ENCODE measurements around the gene RPA1.

Gene RPA1

DNA sequence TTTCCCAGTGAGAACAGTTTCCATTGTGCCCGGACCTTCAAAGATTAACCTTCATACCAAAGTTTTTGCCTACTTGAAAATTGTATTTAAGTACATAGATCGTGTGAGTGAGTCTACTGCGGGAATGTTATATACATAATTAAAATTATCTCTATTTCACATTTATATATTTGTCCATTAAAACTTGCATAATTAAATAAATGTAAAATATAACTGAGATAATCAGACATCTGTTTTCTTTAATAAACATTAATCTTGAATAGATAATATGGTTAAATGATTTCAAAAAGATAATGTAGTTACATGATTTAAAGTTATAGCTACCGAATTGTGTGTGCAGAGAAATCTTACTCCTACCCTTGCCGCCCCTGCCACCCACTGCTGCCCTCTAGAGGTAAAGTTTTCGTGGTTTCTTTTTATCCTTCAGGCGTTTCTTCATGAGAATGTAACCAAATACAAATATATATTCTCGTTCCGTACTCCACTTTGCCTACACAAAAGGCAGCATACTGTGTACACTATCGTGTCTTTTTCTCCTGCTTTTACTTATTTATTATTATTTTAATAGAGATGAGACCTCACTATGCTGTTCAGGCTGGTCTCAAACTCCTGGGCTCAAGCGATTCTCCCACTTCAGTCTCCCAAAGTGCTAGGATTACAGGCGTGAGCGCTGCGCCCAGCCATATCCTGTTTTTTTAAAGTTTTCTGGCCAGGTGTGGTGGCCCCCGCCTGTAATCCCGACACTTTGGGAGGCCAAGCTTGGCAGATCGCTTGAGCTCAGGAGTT, 35.6 kb downstream of the RPA1 start:
- Histone ChIP-seq H3K4me1 (ENCODE audit: control insufficient read depth, insufficient read depth, low read length) (no peaks in the 10 kb centered on the region), H3K4me2 (ENCODE audit: low read length) (no peak overlapping the region), H3K4me3 (ENCODE audit: low read length) (no peak overlapping the region), H3K9me3 (replicated peaks; ENCODE audit: low read length) (no peaks in the 10 kb centered on the region), H3K36me3 (ENCODE audit: insufficient read depth, low read length) (no peaks in the 10 kb centered on the region), H3K27me3 (ENCODE audit: control insufficient read depth, insufficient read depth, low read length) (no peaks in the 10 kb centered on the region), H3K9ac (ENCODE audit: low read depth, low read length) (no peak overlapping the region)

DNA sequence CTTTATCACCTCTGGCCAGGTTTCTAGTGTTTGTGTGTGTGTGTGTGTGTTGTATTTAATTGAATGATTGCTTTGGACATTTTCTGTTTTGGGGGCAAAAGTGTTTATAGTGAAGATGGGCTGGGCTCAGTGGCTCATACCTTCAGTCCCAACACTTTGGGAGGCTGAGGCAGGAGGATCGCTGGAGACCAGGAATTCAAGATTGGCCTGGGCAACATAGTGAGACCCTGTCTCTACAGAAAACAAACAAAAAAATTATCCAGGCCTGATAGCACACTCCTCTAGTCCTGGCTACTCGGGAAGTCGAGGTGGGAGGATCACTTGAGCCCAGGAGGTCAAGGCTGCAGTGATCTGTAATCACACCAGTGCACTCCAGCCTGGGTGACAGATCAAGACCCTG, 37.5 kb downstream of the RPA1 start:
- Histone ChIP-seq H3K9ac (ENCODE audit: low read depth, low read length) (no peak overlapping the region), H3K36me3 (ENCODE audit: insufficient read depth, low read length) (peaks cover 8% of the 10 kb centered on the region), H3K4me1 (ENCODE audit: control insufficient read depth, insufficient read depth, low read length) (no peaks in the 10 kb centered on the region)

DNA sequence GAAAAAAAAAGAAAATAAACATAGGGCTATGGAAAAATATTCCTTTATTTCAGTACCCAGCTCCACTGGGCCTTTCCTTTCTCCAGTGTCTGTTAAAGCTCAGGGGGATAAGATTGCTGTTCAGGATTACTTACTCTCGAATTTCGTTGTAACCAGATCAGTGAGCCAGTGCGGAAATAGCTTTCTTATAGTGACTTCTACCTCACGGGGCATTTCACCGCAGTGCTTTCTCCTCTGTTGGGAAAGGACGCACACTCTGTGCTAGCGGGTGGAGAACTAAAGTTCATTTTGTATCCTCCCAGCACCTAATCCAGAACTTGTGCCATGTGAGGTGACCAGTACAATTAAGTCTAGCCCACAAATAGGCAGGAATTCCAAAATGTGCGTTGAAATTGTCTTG, 38.3 kb downstream of the RPA1 start:
- Histone ChIP-seq H3K4me2 (ENCODE audit: low read length) (no peak overlapping the region), H3K9me3 (replicated peaks; ENCODE audit: low read length) (no peaks in the 10 kb centered on the region), H3K36me3 (ENCODE audit: insufficient read depth, low read length) (peaks cover 13% of the 10 kb centered on the region), H3K4me1 (ENCODE audit: control insufficient read depth, insufficient read depth, low read length) (no peaks in the 10 kb centered on the region), H3K4me3 (ENCODE audit: low read length) (no peak overlapping the region), H3K9ac (ENCODE audit: low read depth, low read length) (no peak overlapping the region), H3K27me3 (ENCODE audit: control insufficient read depth, insufficient read depth, low read length) (no peaks in the 10 kb centered on the region)

More for the DNA sequence above, 37.5 kb downstream of the RPA1 start:
- Histone ChIP-seq H3K4me3 (ENCODE audit: low read length) (no peak overlapping the region), H3K27me3 (ENCODE audit: control insufficient read depth, insufficient read depth, low read length) (no peaks in the 10 kb centered on the region), H3K4me2 (ENCODE audit: low read length) (no peak overlapping the region), H3K9me3 (replicated peaks; ENCODE audit: low read length) (no peaks in the 10 kb centered on the region)

DNA sequence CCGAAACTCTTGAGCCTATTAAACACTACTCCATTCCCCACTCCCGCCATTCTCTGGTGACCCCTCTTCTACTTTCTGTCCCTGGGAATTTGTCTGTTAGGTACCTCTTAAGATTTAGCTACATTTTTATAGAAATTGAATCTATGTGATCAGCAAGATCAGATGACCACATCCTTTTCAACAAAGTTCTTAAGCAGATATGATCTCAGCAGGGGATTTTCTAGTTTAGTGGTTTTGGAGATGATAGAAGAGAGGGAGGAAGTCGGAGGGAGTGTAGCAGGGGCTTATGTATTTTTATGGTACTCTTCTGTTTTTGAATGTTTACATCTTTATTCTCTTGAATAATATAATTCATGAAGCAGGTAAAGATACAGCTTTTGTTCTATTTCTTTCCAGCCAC, 40.8 kb downstream of the RPA1 start:
- Histone ChIP-seq H3K9ac (ENCODE audit: low read depth, low read length) (no peak overlapping the region), H3K9me3 (replicated peaks; ENCODE audit: low read length) (no peaks in the 10 kb centered on the region), H3K4me2 (ENCODE audit: low read length) (no peak overlapping the region), H3K4me3 (ENCODE audit: low read length) (no peak overlapping the region), H3K4me1 (ENCODE audit: control insufficient read depth, insufficient read depth, low read length) (no peaks in the 10 kb centered on the region), H3K36me3 (ENCODE audit: insufficient read depth, low read length) (peaks cover 24% of the 10 kb centered on the region), H3K27me3 (ENCODE audit: control insufficient read depth, insufficient read depth, low read length) (no peaks in the 10 kb centered on the region)

DNA sequence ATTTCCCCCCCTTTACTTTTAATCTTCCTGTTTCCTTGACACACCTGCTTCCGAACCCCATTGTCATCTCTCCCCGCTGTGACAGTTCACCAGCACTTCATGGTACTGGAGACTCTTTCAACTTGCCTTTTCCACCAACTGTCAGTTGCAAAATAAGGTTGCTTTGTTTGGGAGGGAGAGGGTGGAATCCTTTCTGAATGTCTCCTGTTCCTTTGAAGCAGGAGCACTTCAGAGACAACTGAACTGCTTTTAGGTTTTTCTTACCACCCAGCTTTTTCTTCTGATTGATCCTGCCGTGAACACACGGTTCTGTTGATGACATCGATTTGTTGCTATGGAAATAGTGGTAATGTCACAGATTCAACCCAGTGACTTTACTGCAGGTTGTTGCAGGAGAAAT, 42.0 kb downstream of the RPA1 start:
- no peak overlapping the region for H3K4me3 ChIP-seq (ENCODE audit: low read length)
- H3K36me3 ChIP-seq (ENCODE audit: insufficient read depth, low read length) = peaks cover 30% of the 10 kb centered on the region
- H3K27me3 ChIP-seq (ENCODE audit: control insufficient read depth, insufficient read depth, low read length) = no peaks in the 10 kb centered on the region
- H3K4me2 ChIP-seq (ENCODE audit: low read length) = no peak overlapping the region
- no peaks in the 10 kb centered on the region for H3K9me3 ChIP-seq (replicated peaks; ENCODE audit: low read length)
- no peaks in the 10 kb centered on the region for H3K4me1 ChIP-seq (ENCODE audit: control insufficient read depth, insufficient read depth, low read length)
- H3K9ac ChIP-seq (ENCODE audit: low read depth, low read length) = no peak overlapping the region

DNA sequence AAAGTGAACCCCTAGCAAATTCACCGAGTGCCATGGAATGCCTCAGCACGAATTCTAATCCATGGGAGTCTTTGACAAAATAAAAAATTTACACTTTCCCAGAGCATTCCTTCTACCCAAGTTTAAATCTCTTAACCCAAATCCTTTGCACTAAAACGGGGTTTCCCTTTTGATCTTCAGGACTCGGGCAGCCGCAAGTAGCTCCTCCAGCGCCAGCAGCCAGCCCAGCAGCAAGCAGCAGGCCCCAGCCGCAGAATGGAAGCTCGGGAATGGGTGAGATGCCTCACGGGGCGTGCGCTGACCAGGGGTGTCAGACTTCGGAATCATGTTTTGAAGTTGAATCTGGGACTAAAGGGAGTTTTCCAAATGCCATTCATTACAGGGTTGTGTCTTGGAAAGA, 42.4 kb downstream of the RPA1 start:
- no peak overlapping the region for H3K9ac ChIP-seq (ENCODE audit: low read depth, low read length)
- no peaks in the 10 kb centered on the region for H3K9me3 ChIP-seq (replicated peaks; ENCODE audit: low read length)
- peaks cover 35% of the 10 kb centered on the region for H3K36me3 ChIP-seq (ENCODE audit: insufficient read depth, low read length)
- H3K4me3 ChIP-seq (ENCODE audit: low read length) = no peak overlapping the region
- H3K4me1 ChIP-seq (ENCODE audit: control insufficient read depth, insufficient read depth, low read length) = no peaks in the 10 kb centered on the region
- H3K27me3 ChIP-seq (ENCODE audit: control insufficient read depth, insufficient read depth, low read length) = no peaks in the 10 kb centered on the region
- H3K4me2 ChIP-seq (ENCODE audit: low read length) = no peak overlapping the region

DNA sequence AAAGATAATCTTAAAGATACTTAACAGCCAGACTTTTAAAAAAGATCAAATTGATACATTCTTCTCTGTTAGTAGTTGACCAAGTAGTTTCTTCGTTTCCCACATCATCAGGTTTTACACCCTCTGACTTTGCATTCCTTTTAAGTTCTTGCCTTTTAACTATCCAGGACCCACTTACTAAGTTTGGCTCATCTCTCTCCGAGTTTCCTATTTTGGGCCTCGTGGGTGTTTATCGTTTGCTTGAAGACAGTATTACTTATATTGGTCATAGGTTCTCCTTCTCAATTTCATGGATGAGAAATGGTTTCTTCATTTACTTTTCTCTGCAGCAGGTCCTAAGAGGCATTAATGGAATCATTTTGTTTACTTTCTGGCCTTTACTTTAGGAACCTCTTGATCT, 43.2 kb downstream of the RPA1 start:
- Histone ChIP-seq H3K27me3 (ENCODE audit: control insufficient read depth, insufficient read depth, low read length) (no peaks in the 10 kb centered on the region), H3K4me2 (ENCODE audit: low read length) (no peak overlapping the region), H3K9me3 (replicated peaks; ENCODE audit: low read length) (no peaks in the 10 kb centered on the region), H3K4me3 (ENCODE audit: low read length) (no peak overlapping the region), H3K4me1 (ENCODE audit: control insufficient read depth, insufficient read depth, low read length) (no peaks in the 10 kb centered on the region), H3K36me3 (ENCODE audit: insufficient read depth, low read length) (peaks cover 36% of the 10 kb centered on the region), H3K9ac (ENCODE audit: low read depth, low read length) (no peak overlapping the region)

DNA sequence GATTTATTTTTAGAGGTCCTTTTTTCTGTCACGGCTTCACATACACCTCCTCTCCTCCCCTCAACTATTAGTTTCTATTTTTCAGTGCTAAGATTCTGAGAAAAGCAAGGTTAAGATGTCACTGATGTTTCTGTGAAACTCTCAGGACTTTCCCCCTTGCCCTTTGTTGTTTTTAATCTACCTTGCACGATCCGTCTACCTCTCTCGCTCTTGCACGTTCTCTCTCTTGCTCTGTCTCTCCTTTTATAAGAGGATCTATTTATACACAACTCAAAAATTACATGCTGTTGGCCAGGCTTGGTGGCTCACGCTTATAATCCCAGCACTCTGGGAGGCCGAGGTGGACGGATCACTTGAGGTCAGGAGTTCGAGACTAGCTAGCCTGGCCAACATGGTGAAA, 43.6 kb downstream of the RPA1 start:
- no peak overlapping the region for H3K4me3 ChIP-seq (ENCODE audit: low read length)
- no peak overlapping the region for H3K9ac ChIP-seq (ENCODE audit: low read depth, low read length)
- H3K27me3 ChIP-seq (ENCODE audit: control insufficient read depth, insufficient read depth, low read length) = no peaks in the 10 kb centered on the region
- no peak overlapping the region for H3K4me2 ChIP-seq (ENCODE audit: low read length)
- H3K4me1 ChIP-seq (ENCODE audit: control insufficient read depth, insufficient read depth, low read length) = no peaks in the 10 kb centered on the region
- no peaks in the 10 kb centered on the region for H3K9me3 ChIP-seq (replicated peaks; ENCODE audit: low read length)
- peaks cover 38% of the 10 kb centered on the region for H3K36me3 ChIP-seq (ENCODE audit: insufficient read depth, low read length)

DNA sequence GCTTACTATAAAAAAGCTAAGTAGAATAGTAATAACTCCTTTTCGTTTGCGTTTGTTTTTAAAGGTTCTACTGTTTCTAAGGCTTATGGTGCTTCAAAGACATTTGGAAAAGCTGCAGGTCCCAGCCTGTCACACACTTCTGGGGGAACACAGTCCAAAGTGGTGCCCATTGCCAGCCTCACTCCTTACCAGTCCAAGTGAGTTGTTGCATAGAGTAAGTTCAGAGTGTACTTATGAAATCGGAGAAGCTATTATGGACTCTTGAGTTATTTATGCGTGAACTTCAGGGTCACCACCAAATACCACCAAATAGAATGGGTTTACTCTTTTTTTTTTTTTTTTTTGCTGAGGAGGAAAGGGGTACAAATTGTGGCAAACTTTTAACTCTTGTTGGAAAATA, 45.8 kb downstream of the RPA1 start:
- H3K9ac ChIP-seq (ENCODE audit: low read depth, low read length) = no peak overlapping the region
- H3K9me3 ChIP-seq (replicated peaks; ENCODE audit: low read length) = no peaks in the 10 kb centered on the region
- no peaks in the 10 kb centered on the region for H3K4me1 ChIP-seq (ENCODE audit: control insufficient read depth, insufficient read depth, low read length)
- no peaks in the 10 kb centered on the region for H3K27me3 ChIP-seq (ENCODE audit: control insufficient read depth, insufficient read depth, low read length)
- H3K4me2 ChIP-seq (ENCODE audit: low read length) = no peak overlapping the region
- peaks cover 57% of the 10 kb centered on the region for H3K36me3 ChIP-seq (ENCODE audit: insufficient read depth, low read length)
- H3K4me3 ChIP-seq (ENCODE audit: low read length) = no peak overlapping the region

DNA sequence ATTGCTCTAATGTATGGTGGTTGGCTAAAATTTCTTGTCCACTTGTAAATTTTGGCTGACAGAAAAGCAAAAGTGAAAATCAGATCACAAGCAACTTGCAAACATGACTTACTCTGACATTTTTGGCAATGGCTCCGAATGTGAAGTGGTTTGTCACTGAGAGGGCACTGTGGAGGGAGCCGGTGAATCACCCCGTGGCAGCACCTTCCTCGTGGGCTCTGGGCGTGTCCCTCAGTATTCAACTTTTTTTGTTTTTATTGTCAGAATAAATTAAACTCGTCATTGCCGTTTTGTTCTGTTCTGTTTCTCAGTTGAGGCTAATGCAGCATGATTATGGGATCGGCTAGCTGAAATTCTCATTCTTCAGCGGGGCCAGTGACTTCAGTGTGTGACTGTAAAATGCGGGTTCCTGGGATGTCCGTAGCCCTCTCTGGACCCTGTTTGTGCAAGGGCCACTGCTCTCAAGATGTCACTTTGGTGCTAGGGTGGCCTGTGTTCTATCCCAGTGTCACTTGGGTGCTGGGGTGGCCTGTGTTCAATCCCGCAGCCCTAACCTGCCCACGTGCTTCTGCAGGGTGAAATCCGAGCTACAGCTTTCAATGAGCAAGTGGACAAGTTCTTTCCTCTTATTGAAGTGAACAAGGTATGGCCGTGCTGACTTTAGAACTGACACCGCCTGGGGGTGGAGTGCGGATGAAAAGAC, 48.8 kb downstream of the RPA1 start:
- Histone ChIP-seq H3K36me3 (ENCODE audit: insufficient read depth, low read length) (peaks cover 46% of the 10 kb centered on the region), H3K27me3 (ENCODE audit: control insufficient read depth, insufficient read depth, low read length) (no peaks in the 10 kb centered on the region)

DNA sequence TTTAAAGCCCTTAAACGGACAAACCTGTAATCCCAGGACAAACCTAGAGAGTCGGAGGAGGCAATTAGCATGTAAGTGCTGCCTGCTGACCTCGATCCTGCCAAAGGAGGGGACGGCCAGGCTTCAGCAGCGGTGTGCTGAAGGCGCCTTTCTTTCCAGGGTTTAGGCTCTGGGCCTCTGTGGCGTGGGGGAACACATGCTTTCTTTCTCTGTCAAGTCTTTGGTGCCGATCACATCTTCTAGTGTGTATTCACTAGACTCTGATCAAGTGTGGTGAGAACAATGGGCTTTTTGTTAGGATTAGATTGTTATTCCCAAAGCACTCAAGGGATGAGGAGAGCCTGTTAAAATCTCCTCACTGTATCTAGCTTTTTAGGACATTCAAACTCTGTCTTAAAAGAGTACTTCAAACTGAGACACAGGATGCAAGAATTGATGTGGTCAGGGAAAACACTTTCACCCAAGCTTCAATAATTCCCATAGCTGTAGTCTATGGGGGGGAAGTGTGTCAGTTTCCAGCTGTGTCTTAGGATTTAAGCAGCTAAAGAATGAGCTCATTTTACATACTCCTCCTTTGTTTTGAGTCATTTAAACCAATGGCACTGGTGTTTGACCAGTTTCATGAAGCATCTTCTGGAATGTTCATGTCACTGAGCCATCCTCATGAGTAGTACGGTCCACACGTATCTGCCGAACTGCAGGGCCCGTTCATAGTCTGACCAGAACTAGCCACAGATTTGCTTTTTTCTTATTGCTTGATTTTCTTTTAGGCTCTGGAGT, 51.2 kb downstream of the RPA1 start:
- Histone ChIP-seq H3K9ac (ENCODE audit: low read depth, low read length) (no peak overlapping the region), H3K36me3 (ENCODE audit: insufficient read depth, low read length) (peaks cover 60% of the 10 kb centered on the region)

More for the DNA sequence above, 48.8 kb downstream of the RPA1 start:
- H3K4me2 ChIP-seq (ENCODE audit: low read length) = no peak overlapping the region
- H3K9ac ChIP-seq (ENCODE audit: low read depth, low read length) = no peak overlapping the region
- no peaks in the 10 kb centered on the region for H3K9me3 ChIP-seq (replicated peaks; ENCODE audit: low read length)
- no peak overlapping the region for H3K4me3 ChIP-seq (ENCODE audit: low read length)
- H3K4me1 ChIP-seq (ENCODE audit: control insufficient read depth, insufficient read depth, low read length) = no peaks in the 10 kb centered on the region

More for the DNA sequence above, 51.2 kb downstream of the RPA1 start:
- no peaks in the 10 kb centered on the region for H3K4me1 ChIP-seq (ENCODE audit: control insufficient read depth, insufficient read depth, low read length)
- no peak overlapping the region for H3K4me3 ChIP-seq (ENCODE audit: low read length)
- H3K27me3 ChIP-seq (ENCODE audit: control insufficient read depth, insufficient read depth, low read length) = no peaks in the 10 kb centered on the region
- H3K4me2 ChIP-seq (ENCODE audit: low read length) = no peak overlapping the region
- H3K9me3 ChIP-seq (replicated peaks; ENCODE audit: low read length) = no peaks in the 10 kb centered on the region

Data from skeletal muscle satellite cell (primary cell).